GM18498 (cell line): ENCODE data around the gene ROCK1.
"Not testable (repeated sequence)": the region's sequence is repeated elsewhere in the genome, so short reads cannot be mapped to it uniquely, and the experiment has no call there.

ENCODE experiments used
- ATAC-seq: cut with Tn5 transposase; IDR thresholded peaks from one replicate; pipeline ENCODE4 v1.9.1; 2021; ENCODE audit warnings: mild to moderate bottlenecking, moderate library complexity; ENCODE audit not compliant: unreplicated experiment

The ROCK1 gene

GRCh38 chr18:21111346-21112139, at the start of gene ROCK1:
ROCK1 (minus strand) TSS chr18:21111813; CDS start chr18:21110910, 903 bp downstream.
- ATAC-seq: peak; percentile 94

GRCh38 chr18:21155443-21155842, 43.8 kb upstream of the ROCK1 start:
- no peak for ATAC-seq

GRCh38 chr18:21146016-21146415, 34.4 kb upstream of the ROCK1 start:
- no peak for ATAC-seq

GRCh38 chr18:21145371-21145770, 33.8 kb upstream of the ROCK1 start:
- ATAC-seq: no peak

- no peak for ATAC-seq
These were observed 30.2 kb upstream of the ROCK1 start for GRCh38 chr18:21141668-21142422.

GRCh38 chr18:21137719-21138488, 26.3 kb upstream of the ROCK1 start:
- ATAC-seq: not testable (repeated sequence)

- ATAC-seq: no peak
These were observed 23.3 kb upstream of the ROCK1 start for GRCh38 chr18:21134895-21135294.

GRCh38 chr18:21132398-21132918, 20.8 kb upstream of the ROCK1 start:
- no peak for ATAC-seq

- ATAC-seq: no peak
These were observed 20.1 kb upstream of the ROCK1 start for GRCh38 chr18:21131698-21132227.

- ATAC-seq: no peak
These were observed 18.1 kb upstream of the ROCK1 start for GRCh38 chr18:21129566-21130216.

- ATAC-seq: no peak
These were observed 11.8 kb upstream of the ROCK1 start for GRCh38 chr18:21123290-21123926.

- no peak for ATAC-seq
These were observed 7.2 kb upstream of the ROCK1 start for GRCh38 chr18:21118806-21119205.

GRCh38 chr18:21117409-21118131, 6.0 kb upstream of the ROCK1 start:
- ATAC-seq: no peak

- ATAC-seq: no peak
These were observed 4.2 kb upstream of the ROCK1 start for GRCh38 chr18:21115519-21116411.

GRCh38 chr18:21112543-21113105, 1.0 kb upstream of the ROCK1 start:
- no peak for ATAC-seq

- ATAC-seq: no peak
These were observed 494 bp upstream of the ROCK1 start for GRCh38 chr18:21112140-21112473.

- ATAC-seq: peak; percentile 34
These were observed 784 bp downstream of the ROCK1 start for GRCh38 chr18:21110713-21111345.
